NCI-H2029 (cell line): ENCODE results near the gene BRD4.

Experiments
- DNase-seq: peaks from one replicate; lab custom pipeline; 2025; lab: John Stamatoyannopoulos, UW

Gene BRD4

GRCh38 chr19:15194938-15195337, 137.4 kb downstream of the BRD4 start:
- no peak for DNase-seq

GRCh38 chr19:15191982-15192381, 140.4 kb downstream of the BRD4 start:
- no peak for DNase-seq

DNA sequence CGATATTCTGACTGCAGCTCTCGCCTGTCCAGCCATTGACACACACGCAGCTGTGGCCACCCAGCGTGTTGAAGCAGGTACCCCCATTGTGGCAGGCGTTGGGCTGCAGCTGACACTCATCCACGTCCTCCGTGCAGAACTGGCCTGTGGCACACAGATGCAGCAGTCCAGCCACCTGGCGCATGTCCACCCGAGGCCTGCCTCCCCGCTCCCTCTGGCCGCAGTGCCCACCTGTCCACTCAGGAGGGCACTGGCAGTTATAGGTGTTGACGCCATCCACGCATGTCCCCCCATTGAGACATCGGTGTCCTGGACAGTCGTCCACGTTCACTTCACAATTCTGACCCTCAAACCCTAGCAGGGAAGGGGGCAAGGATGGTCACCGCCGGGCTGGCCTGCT, 140.8 kb downstream of the BRD4 start:
- DNase-seq, result no peak

DNA sequence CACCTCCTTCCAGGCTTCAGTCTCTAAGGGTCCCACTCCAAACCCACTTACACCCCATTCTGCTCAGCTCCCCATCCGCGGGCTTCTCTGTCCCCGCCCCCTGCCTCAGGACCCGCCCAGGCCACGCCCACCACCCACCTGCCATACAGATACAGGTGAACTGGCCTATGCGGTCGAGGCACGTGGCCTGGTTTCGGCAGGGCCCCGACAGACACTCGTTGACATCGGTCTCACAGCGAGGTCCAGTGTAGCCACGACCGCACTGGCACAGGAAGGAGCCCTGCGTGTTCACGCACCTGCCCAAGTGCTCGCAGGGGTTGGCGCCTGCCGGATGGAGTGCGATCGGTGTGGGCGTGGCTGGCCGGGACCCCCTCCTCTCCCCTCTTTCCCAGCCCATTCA, 143.5 kb downstream of the BRD4 start:
- no peak for DNase-seq

DNA sequence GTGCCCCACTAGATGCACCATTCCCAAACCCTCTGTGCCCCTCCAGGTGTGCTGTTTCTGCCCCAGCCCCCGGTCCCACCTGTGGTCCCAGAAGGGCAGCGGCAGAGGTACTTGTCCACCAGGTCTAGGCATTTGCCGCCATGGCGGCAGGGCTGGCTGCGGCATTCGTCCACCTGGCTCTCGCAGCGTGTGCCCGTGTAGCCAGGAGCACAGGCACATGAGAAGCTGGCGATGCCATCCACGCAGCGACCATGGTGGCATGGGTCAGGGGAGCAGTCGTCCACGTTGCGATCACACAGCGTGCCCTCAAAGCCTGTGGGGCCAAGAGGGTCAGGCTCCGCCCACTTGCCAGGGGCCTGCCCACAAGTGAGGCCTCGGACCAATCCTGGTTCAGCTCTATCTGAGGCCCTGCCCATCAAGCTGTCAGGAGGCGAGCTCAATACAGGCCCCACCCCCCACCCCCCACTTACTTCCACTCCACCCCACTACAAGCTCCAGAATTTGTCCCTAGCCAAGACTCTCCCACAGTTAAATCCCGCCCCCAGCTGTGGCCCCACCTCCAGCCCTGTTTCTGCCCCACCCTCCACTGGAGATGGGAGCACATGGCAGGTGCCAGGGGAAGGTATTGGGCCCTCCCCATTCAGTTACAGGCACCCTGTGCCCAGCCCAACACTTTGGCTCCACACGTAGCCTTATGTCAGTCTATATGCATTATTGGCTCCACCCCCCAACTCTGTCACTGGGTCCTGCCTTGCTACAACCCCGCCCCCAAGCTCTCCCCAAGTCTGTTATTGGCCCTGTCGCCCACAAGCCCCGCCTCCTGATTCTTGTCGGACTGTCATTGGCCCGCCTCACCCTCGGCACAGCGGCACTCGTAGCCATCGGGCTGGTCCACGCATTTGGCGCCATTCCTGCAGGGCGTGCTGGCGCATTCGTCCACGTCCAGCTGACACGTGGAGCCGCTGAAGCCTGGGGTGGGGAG, 145.0 kb downstream of the BRD4 start:
- no peak for DNase-seq
